ENCODE results near the gene ZNF564.
"Not testable (repeated sequence)": the region's sequence is repeated elsewhere in the genome, so short reads cannot be mapped to it uniquely, and the experiment has no call there.

The ZNF564 gene

DNA sequence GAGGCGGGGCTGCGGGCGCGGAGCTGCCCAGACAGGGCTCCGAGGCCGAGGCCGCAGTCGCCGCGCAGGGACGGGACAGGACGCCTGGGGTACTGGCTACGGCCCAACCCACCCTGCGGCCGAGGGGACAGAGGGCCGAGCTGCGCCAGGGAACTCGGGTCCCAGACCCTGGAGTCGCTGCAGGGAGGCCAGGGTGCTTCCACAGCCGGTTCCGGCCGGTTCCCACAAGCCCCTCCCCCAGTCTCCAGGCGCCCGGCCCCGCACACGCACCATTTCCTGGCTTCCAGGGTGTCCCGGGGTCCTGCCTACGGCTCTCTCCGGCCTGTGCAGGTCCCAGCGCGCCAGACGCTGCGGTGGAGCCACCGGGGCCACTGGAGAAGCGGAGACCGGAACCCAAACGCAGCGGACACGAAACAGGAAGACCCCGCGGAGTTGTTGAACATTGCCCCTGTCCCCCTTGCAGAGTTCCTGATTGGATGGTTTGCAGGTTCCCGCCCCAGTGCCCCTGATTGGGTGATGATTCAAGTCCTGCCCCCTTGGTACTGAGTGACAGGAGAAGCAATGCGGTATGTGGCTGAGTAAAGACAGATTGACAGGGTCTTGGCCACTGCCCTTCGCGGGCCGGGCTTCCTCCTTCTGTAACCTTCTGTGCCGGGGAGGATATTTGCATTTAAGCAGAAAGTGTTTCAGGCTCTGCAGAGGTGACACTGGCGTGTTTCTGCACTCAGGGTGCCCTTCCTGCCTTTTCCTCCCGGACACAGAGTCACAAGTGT is at the start of gene ZNF564:
TSS of gene ZNF564 (minus strand) at position 423 of the 773 bp plus-strand sequence. CDS start at position 273, 150 bp downstream.
- peak; percentile 77 to 87 for DNase-seq (ENCODE audit: low read depth in 2 of 2, low spot score in 1 of 2)

DNA sequence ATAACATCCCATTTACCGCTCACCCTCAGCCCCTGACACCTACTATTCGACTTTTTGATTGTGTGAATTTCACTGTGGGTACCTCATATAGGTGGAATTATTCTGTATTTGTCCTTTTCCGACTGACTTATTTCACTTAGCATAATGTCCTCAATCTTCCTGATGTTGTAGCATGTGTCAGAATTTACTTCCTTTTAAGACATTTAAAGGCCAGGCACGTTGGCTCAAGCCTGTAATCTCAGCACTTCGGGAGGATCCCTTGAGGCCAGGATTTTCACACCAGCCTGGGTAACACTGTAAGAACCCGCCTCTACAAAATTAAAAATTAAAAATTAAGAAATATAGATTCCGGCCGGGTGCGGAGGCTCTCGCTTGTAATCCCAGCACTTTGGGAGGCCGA is 46.3 kb upstream of the ZNF564 start:
- DNase-seq (ENCODE audit: low read depth in 2 of 2, low spot score in 1 of 2): no peak

DNA sequence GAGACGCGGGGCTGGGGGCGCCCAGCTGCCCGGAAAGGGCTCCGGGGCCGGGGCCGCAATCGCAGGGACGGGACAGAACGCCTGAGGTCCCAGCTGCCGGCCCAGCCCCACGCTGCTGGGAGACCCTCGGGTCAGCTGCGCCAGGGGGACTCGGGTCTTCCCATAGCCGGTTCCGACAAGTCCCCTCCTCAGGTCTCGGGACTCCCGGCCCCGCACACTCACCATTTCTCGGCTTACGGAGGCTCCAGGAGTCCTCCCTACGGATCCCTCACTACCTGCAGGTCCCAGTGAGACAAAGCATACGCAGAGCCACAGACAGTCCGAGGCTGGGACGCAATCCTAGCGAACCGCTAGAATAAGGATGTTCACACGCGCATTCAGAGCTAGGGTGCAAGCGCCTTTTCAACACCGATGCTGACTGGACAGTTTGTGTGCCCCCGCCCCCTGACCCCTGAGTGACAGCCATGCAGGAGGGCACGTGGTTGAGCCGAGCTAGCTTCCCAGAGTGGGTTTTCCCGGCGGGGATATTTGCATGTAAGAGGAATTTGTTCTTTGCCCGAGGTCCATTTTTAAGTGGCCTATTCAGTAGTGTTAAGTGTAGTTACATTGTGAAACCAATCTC is 45.8 kb upstream of the ZNF564 start:
- no peak for DNase-seq (ENCODE audit: low read depth in 2 of 2, low spot score in 1 of 2)

DNA sequence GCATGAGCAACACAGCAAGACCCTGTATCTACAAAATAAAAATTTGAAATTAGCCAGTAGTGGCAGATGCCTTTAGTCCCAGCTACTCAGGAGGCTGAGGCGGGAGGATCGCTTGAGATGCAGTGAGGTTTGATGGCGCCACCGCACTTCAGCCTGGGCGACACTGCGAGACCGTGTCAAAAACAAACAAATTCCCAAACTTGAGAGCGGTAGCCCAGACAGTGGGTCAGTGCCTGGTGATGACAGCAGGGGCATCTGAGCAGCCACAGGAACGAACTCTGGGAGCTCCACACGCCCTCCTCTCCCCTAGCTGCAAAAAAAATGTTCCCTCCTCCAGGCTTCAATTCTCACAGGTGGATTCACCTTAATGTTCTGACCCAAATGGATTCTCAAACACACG is 45.2 kb upstream of the ZNF564 start:
- no peak for DNase-seq (ENCODE audit: low read depth in 2 of 2, low spot score in 1 of 2)

DNA sequence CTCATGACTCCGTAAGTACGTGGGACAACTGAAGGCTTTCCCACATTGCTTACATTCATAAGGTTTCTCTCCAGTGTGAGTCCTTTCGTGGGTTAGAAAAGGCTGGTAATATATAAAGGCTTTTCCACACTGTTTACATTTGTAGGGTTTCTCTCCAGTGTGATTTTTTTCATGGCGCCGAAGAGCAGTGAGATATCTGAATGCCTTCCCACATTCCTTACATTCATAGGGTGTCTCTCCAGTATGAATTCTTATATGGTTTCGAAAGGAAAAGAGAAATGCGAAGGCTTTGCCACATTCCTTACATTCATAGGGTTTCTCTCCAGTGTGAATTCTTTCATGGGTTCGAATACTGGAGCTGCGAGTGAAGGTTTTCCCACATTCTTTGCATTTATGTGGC is 29.8 kb upstream of the ZNF564 start:
- DNase-seq (ENCODE audit: low read depth in 2 of 2, low spot score in 1 of 2): no peak

DNA sequence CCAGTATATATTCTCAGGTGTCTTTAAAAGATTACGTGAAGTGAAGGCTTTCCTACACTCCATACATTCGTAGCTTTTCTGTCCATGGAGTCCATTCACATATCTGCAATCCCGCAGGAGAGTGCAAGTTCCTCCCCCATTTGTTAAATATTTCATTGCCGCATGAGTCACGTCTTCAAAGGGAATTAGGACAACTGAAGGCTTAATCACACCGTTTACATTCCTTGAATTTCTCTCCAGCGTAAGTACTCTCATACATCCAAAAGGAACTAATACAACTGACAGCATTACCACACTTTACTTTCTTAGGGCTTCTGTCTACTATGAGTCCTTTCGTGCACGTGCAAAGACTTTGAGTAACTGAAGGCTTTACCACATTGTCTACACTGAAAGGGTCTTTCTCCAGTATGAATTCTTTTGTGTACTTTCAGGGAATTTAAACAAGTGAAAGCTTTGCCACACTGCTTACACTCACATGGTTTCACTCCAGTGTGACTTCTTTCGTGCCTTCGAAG is 29.0 kb upstream of the ZNF564 start:
- DNase-seq (ENCODE audit: low read depth in 2 of 2, low spot score in 1 of 2): no peak

DNA sequence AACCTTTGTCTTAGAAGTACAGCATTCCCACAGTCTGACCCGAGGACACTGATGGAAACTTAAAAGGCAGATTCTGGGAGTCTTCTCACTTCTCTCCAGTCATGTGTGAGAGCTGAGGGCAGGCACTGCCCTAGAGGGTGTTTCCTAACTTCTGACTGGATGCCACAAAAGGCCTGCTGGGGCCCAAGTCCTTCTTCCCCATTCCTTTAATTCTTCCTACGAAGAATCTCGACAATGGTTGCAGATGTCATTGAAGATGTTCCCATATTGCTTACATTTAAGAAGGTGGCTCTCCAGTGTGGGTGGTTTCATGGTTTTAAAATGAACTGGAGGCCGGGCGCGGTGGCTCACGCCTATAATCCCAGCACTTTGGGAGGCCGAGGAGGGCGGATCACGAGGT is 27.4 kb upstream of the ZNF564 start:
- DNase-seq (ENCODE audit: low read depth in 2 of 2, low spot score in 1 of 2): no peak

DNA sequence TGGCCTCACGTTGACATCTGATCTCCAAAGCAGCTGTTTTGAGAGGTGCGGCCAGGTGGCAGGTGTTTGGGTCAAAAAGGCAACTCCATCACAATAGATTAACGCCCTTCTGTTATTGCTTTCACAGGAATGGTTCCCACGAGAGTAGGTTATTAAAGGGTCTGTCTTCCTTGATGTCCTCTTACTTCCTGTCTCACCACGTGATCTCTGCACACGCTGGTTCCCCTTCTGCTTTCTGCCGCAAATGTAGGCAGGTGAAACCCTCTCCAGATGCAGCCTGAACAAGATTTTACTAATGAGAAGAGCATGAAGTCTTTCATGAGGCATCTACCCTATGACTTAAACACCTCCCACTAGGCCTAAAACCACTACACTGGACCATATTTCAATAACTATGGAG is 22.8 kb upstream of the ZNF564 start:
- DNase-seq (ENCODE audit: low read depth in 2 of 2, low spot score in 1 of 2): no peak

DNA sequence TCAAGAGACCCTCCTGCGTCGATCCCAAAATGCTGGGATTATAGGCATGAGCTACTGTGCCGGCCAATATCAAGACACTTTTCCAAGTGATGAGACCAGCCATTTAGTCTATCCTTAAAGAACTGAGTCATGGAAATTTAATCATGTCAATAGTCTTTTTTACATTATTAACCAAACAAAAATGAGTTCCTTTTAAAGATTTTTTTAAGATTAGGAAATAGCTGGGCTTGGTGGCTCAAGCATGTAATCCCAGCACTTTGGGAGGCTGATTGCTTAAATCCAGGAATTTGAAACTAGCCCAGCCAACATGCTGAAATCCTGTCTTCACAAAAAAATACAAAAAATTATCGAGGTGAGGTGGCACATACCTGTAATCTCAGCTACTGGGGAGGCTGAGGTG is 16.7 kb upstream of the ZNF564 start:
- no peak for DNase-seq (ENCODE audit: low read depth in 2 of 2, low spot score in 1 of 2)

DNA sequence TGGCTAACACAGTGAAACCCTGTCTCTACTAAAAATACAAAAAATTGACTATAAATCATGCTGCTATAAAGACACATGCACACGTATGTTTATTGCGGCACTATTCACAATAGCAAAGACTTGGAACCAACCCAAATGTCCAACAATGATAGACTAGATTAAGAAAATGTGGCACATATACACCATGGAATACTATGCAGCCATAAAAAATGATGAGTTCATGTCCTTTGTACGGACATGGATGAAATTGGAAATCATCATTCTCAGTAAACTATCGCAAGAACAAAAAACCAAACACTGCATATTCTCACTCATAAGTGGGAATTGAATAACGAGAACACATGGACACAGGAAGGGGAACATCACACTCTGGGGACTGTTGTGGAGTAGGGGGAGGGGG is 15.1 kb upstream of the ZNF564 start:
- not testable (repeated sequence) for DNase-seq (ENCODE audit: low read depth in 2 of 2, low spot score in 1 of 2)

DNA sequence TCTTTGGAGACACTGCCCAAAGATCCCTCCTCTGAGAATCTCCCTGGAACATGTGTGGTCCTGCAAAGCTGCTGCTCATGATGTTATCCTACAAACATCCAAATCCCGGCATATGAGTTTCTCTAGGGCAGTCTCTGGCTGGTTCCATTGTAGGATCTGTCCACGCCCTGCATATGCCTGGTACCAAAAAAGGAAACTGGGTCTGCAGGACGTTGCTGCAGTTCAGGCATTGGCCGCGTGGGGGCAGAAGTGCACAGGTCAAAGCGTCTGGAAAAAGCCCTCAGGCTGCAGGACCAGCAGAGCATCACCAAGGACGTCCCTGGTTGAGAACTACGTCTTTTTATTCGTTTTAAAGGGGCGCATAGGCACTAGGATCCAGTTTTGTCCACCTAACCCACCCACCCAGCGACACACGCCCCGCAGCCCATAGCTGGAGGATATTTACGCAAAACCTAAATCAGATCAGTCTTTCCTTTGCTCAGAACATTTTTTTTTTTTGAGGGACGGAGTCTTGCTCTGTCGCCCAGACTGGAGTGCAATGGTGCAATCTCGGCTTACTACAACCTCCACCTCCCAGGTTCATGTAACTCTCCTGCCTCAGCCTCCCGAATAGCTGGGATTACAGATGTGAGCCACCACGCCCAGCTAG is 12.9 kb upstream of the ZNF564 start:
- peak; percentile 74 to 91 for DNase-seq (ENCODE audit: low read depth in 2 of 2, low spot score in 1 of 2)

DNA sequence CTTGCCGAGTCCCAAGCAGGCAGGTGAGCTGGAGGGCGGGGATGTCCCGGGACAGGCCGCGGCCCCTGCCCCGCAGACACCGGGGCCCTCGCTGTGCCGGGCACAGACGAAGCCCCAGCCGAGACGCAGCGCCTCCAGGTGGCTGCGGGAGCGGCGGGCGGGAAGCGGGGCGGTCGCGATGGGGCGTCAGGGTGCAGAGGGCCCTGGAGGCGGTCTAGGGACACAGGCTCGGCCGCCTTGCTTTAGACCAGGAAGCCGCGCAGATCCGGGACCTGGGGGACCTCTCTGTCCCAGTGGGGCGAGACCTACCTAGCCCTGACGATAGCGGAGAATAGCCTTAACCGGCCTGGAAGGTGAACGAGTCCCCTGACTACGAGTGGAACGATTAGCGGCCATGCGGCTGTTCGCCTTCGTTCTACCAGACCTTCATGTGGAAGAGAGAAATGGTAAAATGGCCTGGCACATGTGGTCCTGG is 4.2 kb upstream of the ZNF564 start:
- DNase-seq (ENCODE audit: low read depth in 2 of 2, low spot score in 1 of 2): no peak

DNA sequence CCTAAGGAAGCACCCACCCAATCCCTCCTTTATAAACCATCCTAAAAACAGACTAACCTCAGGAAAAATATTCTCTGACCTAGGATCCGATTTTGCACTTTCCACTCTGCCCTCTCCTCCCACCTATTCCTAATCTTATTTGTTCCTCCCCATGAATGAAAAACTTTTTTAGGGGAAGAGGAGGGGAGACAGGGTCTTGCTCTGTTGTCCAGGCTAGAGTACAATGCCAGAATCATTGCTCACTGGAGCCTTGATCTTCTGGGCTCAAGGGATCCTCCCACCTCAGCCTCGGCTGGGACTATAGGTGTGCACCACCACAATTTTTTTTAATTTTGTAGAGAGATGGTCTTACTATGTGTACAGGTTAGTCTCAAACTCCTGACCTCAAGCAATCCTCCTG is 4.4 kb downstream of the ZNF564 start:
- no peak for DNase-seq (ENCODE audit: low read depth in 2 of 2, low spot score in 1 of 2)

DNA sequence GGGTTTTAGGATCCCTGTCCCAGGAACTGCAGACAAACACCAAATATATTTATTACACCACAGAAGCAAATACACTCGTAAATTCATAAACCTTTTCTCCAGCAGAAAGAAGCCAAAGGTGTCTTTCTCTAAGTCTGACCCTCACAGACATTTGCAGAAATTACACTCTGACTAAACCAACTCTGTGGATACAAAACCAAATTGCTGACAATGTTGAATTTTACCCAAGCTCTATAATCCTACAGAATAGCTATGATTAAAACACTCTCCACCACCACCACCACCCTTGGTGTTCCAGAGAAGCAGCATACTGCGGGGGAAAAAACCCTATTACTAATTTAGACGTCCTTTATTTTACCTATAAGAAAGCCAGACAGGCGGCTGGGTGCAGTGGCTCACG is 5.2 kb downstream of the ZNF564 start:
- no peak for DNase-seq (ENCODE audit: low read depth in 2 of 2, low spot score in 1 of 2)

DNA sequence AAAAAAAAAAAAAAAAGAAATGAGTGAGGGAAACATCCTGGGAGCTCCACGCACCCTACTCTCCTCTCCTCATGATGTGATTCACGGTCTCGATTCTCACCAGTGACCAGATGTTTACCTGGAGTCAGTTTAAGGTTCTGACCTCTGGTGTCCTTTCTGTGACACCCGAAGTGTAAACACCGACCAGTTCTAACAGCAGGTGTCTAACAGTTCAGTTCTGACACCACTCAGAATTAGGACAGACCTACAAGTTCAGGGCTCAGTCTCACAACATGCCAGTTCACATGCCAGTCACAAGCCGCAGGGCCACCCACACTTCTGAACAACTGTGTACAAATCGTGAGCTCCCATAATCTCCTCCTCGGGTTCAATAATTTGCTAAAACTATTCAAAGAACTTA is 6.0 kb downstream of the ZNF564 start:
- no peak for DNase-seq (ENCODE audit: low read depth in 2 of 2, low spot score in 1 of 2)

DNA sequence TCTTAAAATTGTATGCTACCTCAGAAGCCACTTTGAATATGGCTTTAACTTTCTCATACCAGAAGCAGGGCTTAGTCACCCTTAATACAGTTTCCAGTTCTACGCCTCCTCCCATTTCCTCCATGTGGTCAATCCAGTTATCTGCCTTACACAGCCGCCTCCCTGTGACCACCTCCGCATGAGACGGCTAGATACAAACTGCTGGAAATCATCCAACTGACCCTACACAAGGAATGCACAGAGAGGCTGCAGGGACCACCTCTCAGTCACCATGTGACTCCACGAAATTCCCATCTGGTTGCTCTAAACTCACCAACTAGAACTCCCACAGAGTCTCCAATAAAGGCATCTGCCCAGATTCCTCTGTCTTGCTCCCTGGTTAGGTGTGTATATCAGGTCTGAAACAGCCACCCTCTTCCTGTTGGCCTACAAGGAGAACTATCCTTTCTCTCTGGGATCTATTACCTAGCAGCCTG is 6.8 kb downstream of the ZNF564 start:
- no peak for DNase-seq (ENCODE audit: low read depth in 2 of 2, low spot score in 1 of 2)

DNA sequence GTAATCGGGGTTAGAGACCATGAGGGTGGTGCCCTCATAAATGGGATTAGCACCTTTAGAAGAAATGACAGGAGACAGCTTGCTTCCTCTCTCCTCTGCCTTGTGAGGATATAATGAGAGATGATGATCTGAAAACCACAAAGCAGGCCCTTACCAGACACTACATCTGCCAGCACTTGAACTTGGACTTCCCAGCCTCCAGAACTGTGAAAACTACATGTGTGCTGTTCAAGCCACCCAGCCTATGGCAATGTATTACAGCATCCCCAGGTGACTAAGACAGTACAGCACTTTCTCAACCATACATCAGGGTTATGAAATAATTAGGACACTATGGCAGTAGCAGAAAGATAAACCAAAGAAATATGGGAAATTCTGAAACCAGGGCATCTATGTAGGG is 7.4 kb downstream of the ZNF564 start:
- no peak for DNase-seq (ENCODE audit: low read depth in 2 of 2, low spot score in 1 of 2)

DNA sequence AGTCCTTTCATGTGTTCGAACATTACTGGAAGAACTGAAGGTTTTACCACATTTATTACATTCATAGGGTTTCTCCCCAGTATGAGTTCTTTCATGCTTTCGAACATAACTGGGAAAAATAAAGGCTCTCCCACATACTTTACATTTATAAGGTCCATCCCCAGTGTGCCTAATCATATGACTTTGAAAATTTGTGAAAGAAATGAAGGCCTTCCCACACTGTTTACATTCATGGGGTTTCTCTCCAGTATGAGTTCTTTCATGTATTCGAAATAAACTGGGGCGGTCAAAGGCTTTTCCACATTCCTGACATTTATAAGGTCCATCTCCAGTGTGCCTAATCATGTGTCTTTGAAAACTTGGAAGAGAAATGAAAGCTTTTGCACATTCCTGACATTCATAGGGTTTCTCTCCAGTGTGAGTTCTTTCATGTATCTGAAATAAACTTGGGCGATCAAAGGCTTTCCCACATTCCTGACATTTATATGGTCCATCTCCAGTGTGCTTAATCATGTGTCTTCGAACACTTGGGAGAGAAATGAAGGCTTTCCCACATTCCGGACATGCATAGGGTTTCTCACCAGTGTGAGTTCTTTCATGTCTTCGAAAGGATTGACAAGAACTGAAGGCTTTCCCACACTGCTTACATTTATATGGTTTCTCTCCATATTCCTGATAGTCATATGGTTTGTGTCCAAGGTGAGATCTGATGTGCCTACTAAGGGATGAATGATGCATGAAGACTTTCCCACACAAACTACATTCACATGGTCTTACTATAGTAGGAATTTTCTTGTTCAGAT is 24.0 kb downstream of the ZNF564 start:
- no peak for DNase-seq (ENCODE audit: low read depth in 2 of 2, low spot score in 1 of 2)

DNA sequence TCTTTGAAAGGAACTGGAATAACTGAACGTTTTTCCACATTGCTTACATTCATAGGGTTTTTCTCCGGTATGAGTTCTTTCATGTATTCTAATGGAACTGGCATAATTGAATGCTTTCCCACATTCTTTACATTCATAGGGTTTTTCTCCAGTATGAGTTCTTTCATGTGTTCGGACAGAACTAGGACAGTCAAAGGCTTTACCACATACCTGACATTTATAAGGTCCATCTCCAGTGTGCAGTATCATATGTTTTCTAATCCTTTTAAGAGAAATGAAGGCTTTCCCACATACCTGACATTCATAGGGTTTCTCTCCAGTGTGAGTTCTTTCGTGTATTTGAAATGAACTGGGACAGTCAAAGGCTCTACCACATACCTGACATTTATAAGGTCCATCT is 24.7 kb downstream of the ZNF564 start:
- no peak for DNase-seq (ENCODE audit: low read depth in 2 of 2, low spot score in 1 of 2)

DNA sequence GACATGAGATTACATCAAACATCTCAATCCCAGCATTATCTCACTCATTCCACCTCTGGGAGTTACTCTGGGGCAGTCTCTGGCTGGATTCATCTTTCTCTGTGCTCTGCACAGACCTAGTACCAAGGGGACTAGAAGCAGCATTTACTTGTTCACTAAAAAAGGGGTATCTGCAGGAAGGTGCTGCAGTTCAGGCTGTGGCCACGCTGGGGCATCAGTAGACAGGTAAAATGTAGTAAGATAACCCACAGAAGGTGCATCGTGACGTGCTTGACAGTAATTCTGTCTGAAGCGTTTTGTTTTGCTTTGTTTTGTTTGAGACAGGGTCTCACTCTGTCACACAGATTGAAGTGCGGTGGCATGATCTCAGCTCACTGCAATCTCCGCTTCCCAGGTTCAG is 29.3 kb downstream of the ZNF564 start:
- DNase-seq (ENCODE audit: low read depth in 2 of 2, low spot score in 1 of 2): no peak

DNA sequence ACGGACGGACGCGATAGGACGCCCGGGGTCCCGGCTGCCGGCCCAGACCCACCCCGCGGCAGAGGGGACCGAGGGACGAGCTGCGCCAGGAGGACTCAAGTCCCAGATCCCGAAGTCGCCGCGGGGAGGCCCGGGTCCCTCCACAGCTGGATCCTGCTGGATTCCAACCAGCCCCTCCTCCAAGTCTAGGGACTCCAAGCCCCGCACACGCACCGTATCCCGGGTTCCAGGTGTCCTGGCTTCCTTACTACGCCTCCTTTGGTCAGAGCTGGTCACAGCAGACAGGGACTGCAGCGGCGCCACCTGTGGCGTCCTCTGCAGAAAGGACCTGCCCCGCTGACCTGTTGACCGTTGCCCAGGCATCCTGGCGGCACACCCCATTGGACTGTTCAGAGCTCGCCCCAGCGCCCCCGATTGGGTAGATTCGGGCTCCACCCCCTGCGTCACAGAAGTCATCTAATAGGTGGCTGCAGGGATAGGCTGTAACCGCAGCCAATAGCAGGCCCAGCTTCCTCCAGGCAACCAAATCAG is 37.7 kb downstream of the ZNF564 start:
- DNase-seq (ENCODE audit: low read depth in 2 of 2, low spot score in 1 of 2): no peak

Data from stimulated activated CD8-positive, alpha-beta memory T cell treated with anti-CD3 and anti-CD28 coated beads, Interleukin-4, amount 100 ng/mL, for 4 hours (primary cell).